Measurements from ENCODE around the gene NECTIN2.
"Not testable (repeated sequence)": the region's sequence is repeated elsewhere in the genome, so short reads cannot be mapped to it uniquely, and the experiment has no call there.

NECTIN2 gene

GRCh38 chr19:44817725-44818465, 28.2 kb upstream of the NECTIN2 start:
- no peak for DNase-seq (ENCODE audit: low spot score)

- DNase-seq (ENCODE audit: low spot score): no peak
These were observed 27.5 kb upstream of the NECTIN2 start for GRCh38 chr19:44818466-44819031.

GRCh38 chr19:44819246-44819832, 26.8 kb upstream of the NECTIN2 start:
- no peak for DNase-seq (ENCODE audit: low spot score)

GRCh38 chr19:44820648-44821609, 25.2 kb upstream of the NECTIN2 start:
- DNase-seq (ENCODE audit: low spot score): no peak

- no peak for DNase-seq (ENCODE audit: low spot score)
These were observed 23.9 kb upstream of the NECTIN2 start for GRCh38 chr19:44822177-44822576.

GRCh38 chr19:44822670-44823372, 23.3 kb upstream of the NECTIN2 start:
- DNase-seq (ENCODE audit: low spot score): no peak

- no peak for DNase-seq (ENCODE audit: low spot score)
These were observed 22.8 kb upstream of the NECTIN2 start for GRCh38 chr19:44823373-44823698.

GRCh38 chr19:44824761-44825160, 21.3 kb upstream of the NECTIN2 start:
- no peak for DNase-seq (ENCODE audit: low spot score)

GRCh38 chr19:44832875-44833274, 13.2 kb upstream of the NECTIN2 start:
- not testable (repeated sequence) for DNase-seq (ENCODE audit: low spot score)

- not testable (repeated sequence) for DNase-seq (ENCODE audit: low spot score)
These were observed 11.7 kb upstream of the NECTIN2 start for GRCh38 chr19:44834399-44834798.

- DNase-seq (ENCODE audit: low spot score): no peak
These were observed 6.8 kb upstream of the NECTIN2 start for GRCh38 chr19:44839276-44839675.

GRCh38 chr19:44840811-44841210, 5.3 kb upstream of the NECTIN2 start:
- no peak for DNase-seq (ENCODE audit: low spot score)

- DNase-seq (ENCODE audit: low spot score): no peak
These were observed 4.9 kb upstream of the NECTIN2 start for GRCh38 chr19:44841231-44841630.

- DNase-seq (ENCODE audit: low spot score): no peak
These were observed 848 bp upstream of the NECTIN2 start for GRCh38 chr19:44845286-44845611.

GRCh38 chr19:44846455-44847143, 502 bp downstream of the NECTIN2 start:
- DNase-seq (ENCODE audit: low spot score): no peak

GRCh38 chr19:44847144-44848035, 1.3 kb downstream of the NECTIN2 start:
- DNase-seq (ENCODE audit: low spot score): no peak

GRCh38 chr19:44848036-44848811, 2.1 kb downstream of the NECTIN2 start:
- no peak for DNase-seq (ENCODE audit: low spot score)

- DNase-seq (ENCODE audit: low spot score): no peak
These were observed 2.8 kb downstream of the NECTIN2 start for GRCh38 chr19:44848812-44849447.

GRCh38 chr19:44850641-44851109, 4.6 kb downstream of the NECTIN2 start:
- DNase-seq (ENCODE audit: low spot score): no peak

Measured in CD4-positive, alpha-beta T cell treated with Interleukin-2 at 100 ng/mL for 4 hours (primary cell).